Activated naive CD4-positive, alpha-beta T cell (primary cell): ENCODE measurements around the gene CDC45.
A peak's percentile ranks its signal among the peaks of the same experiment; 100 is the strongest.

Experiments used
- DNase-seq, 4 experiments: peaks; one replicate each; lab custom pipeline; 2025; lab: John Stamatoyannopoulos, UW

Gene CDC45

GRCh38 chr22:19470010-19470409, 9.7 kb upstream of the CDC45 start:
- no peak for DNase-seq

- no peak for DNase-seq
Observed at GRCh38 chr22:19471572-19471971, 8.1 kb upstream of the CDC45 start.

- no peak for DNase-seq
Observed at GRCh38 chr22:19472233-19472632, 7.5 kb upstream of the CDC45 start.

- DNase-seq: no peak
Observed at GRCh38 chr22:19473578-19473977, 6.1 kb upstream of the CDC45 start.

- DNase-seq: no peak
Observed at GRCh38 chr22:19476023-19476422, 3.7 kb upstream of the CDC45 start.

GRCh38 chr22:19477321-19478044, 2.2 kb upstream of the CDC45 start:
- DNase-seq: no peak

- DNase-seq: no peak
Observed at GRCh38 chr22:19478045-19478900, 1.4 kb upstream of the CDC45 start.

- DNase-seq: peak; percentile 42 to 74 (median 60)
Observed at GRCh38 chr22:19478901-19479354, 792 bp upstream of the CDC45 start, which contains the start of gene UFD1. TSS of gene UFD1 (minus strand) at chr22:19479193. CDS start at chr22:19479085, 108 bp downstream.

- DNase-seq: no peak
Observed at GRCh38 chr22:19480173-19480568, 451 bp downstream of the CDC45 start.

GRCh38 chr22:19480789-19481188, 1.1 kb downstream of the CDC45 start:
- DNase-seq: no peak

- DNase-seq: no peak
Observed at GRCh38 chr22:19482297-19482696, 2.6 kb downstream of the CDC45 start.

- DNase-seq: no peak
Observed at GRCh38 chr22:19483481-19484244, 3.9 kb downstream of the CDC45 start.

- no peak for DNase-seq
Observed at GRCh38 chr22:19488285-19488684, 8.6 kb downstream of the CDC45 start.

- DNase-seq: no peak
Observed at GRCh38 chr22:19488884-19489843, 9.4 kb downstream of the CDC45 start.

GRCh38 chr22:19490628-19491230, 11.0 kb downstream of the CDC45 start:
- no peak for DNase-seq

- DNase-seq: no peak
Observed at GRCh38 chr22:19492504-19493174, 12.9 kb downstream of the CDC45 start.

- no peak for DNase-seq
Observed at GRCh38 chr22:19494001-19494560, 14.4 kb downstream of the CDC45 start.

GRCh38 chr22:19494676-19495173, 15.0 kb downstream of the CDC45 start:
- DNase-seq: no peak

GRCh38 chr22:19495562-19496323, 16.0 kb downstream of the CDC45 start:
- DNase-seq: no peak
